Measurements from ENCODE around the gene WDR3. TPM values are rescaled to one million over a fixed set of nuclear protein-coding genes. Genes with fewer than 3 reads are reported as not detected.

Gene WDR3
- total RNA-seq, 1 donor from 2014 or later = 4.3 TPM

GRCh38 chr1:117967477-117967876 lies 37.9 kb downstream of the WDR3 start:
- TF ChIP-seq CTCF (IDR thresholded peaks at IDR 0.05) = no peak
- no peak overlapping the region for H3K27ac ChIP-seq
- H3K9me3 ChIP-seq = no peaks in the 10 kb centered on the region
- no peaks in the 10 kb centered on the region for H3K4me1 ChIP-seq
- no peak overlapping the region for H3K4me3 ChIP-seq
- DNase-seq (ENCODE audit: low spot score in 2 of 2) = no peak
- no peaks in the 10 kb centered on the region for H3K36me3 ChIP-seq
- no peaks in the 10 kb centered on the region for H3K27me3 ChIP-seq
- intact Hi-C loops (cut with DNase I) = no loop called here

- no peak overlapping the region for H3K4me3 ChIP-seq
- DNase-seq (ENCODE audit: low spot score in 2 of 2) = no peak
- no peak for TF ChIP-seq CTCF (IDR thresholded peaks at IDR 0.05)
- no peaks in the 10 kb centered on the region for H3K9me3 ChIP-seq
- no peaks in the 10 kb centered on the region for H3K4me1 ChIP-seq
- H3K27ac ChIP-seq = no peak overlapping the region
- no peaks in the 10 kb centered on the region for H3K36me3 ChIP-seq
- no peaks in the 10 kb centered on the region for H3K27me3 ChIP-seq
- intact Hi-C loops (cut with DNase I) = no loop called here
These were observed 38.3 kb downstream of the WDR3 start for GRCh38 chr1:117967881-117968280.

GRCh38 chr1:117970252-117970651 lies 40.7 kb downstream of the WDR3 start:
- intact Hi-C loops (cut with DNase I) = no loop called here
- H3K4me1 ChIP-seq = no peaks in the 10 kb centered on the region
- no peaks in the 10 kb centered on the region for H3K36me3 ChIP-seq
- H3K4me3 ChIP-seq = no peak overlapping the region
- no peak for DNase-seq (ENCODE audit: low spot score in 2 of 2)
- no peak overlapping the region for H3K27ac ChIP-seq
- no peaks in the 10 kb centered on the region for H3K27me3 ChIP-seq
- no peaks in the 10 kb centered on the region for H3K9me3 ChIP-seq
- TF ChIP-seq CTCF (IDR thresholded peaks at IDR 0.05) = no peak

- Histone ChIP-seq H3K27me3 (no peaks in the 10 kb centered on the region), H3K9me3 (no peaks in the 10 kb centered on the region), H3K4me3 (no peak overlapping the region), H3K4me1 (no peaks in the 10 kb centered on the region), H3K27ac (no peak overlapping the region), H3K36me3 (no peaks in the 10 kb centered on the region)
- intact Hi-C loops (cut with DNase I) = no loop called here
- TF ChIP-seq CTCF (IDR thresholded peaks at IDR 0.05) = no peak
- no peak for DNase-seq (ENCODE audit: low spot score in 2 of 2)
These were observed 42.2 kb downstream of the WDR3 start for GRCh38 chr1:117971777-117972176.

GRCh38 chr1:117976381-117976780 lies 46.8 kb downstream of the WDR3 start:
- Histone ChIP-seq H3K4me3 (no peak overlapping the region), H3K36me3 (no peaks in the 10 kb centered on the region), H3K9me3 (no peaks in the 10 kb centered on the region), H3K27ac (no peak overlapping the region), H3K27me3 (no peaks in the 10 kb centered on the region), H3K4me1 (no peaks in the 10 kb centered on the region)
- intact Hi-C loops (cut with DNase I) = no loop called here
- no peak for DNase-seq (ENCODE audit: low spot score in 2 of 2)
- no peak for TF ChIP-seq CTCF (IDR thresholded peaks at IDR 0.05)
